ENCODE measurements around the gene NPVF. TPM values are rescaled to one million over a fixed set of nuclear protein-coding genes. Genes with fewer than 3 reads are reported as not detected.

The NPVF gene
- total and polyA plus RNA-seq, 2 of the 8 experiments (the other 6 are each of a cell fraction or from before 2014, with no cell fraction given): not detected

- H2BK20ac ChIP-seq (ENCODE audit: low read length): no peak overlapping the region
- H3K4me1 ChIP-seq (replicated peaks in 1 of 4; ENCODE audit: control insufficient read depth in 3 of 4, insufficient read depth in 4 of 4, low read length in 3 of 4): no peaks in the 10 kb centered on the region
- no peaks in the 10 kb centered on the region for H3K79me1 ChIP-seq (ENCODE audit: low read depth, low read length)
- no peak overlapping the region for H2BK5ac ChIP-seq (ENCODE audit: low read depth, low read length)
- H3K23me2 ChIP-seq (ENCODE audit: low read depth, low read length): no peaks in the 10 kb centered on the region
- no peak overlapping the region for H3K27ac ChIP-seq (ENCODE audit: low read depth, low read length)
- no peak overlapping the region for H3K18ac ChIP-seq (ENCODE audit: extremely low read depth, low read length)
- no peaks in the 10 kb centered on the region for H3K27me3 ChIP-seq (replicated peaks in 1 of 4; ENCODE audit: control insufficient read depth in 3 of 4, extremely low read depth in 1 of 4, insufficient read depth in 3 of 4, low read length in 3 of 4)
- H3K36me3 ChIP-seq (ENCODE audit: control insufficient read depth in 2 of 4, insufficient read depth in 4 of 4, low read length in 3 of 4): no peaks in the 10 kb centered on the region
- H3K4me2 ChIP-seq (ENCODE audit: insufficient read depth in 1 of 2, low read depth in 2 of 2, low read length in 2 of 2): no peak overlapping the region
- H4K8ac ChIP-seq (ENCODE audit: extremely low read depth, insufficient read depth, low read length): no peak overlapping the region
- H4K5ac ChIP-seq (ENCODE audit: insufficient read length, low read depth, low read length): no peak overlapping the region
- H3K9ac ChIP-seq (replicated peaks in 1 of 4; ENCODE audit: extremely low read depth in 1 of 4, low read depth in 3 of 4, low read length in 3 of 4): no peak overlapping the region
- no peaks in the 10 kb centered on the region for H3K79me2 ChIP-seq (ENCODE audit: control insufficient read depth in 1 of 2, insufficient read depth in 2 of 2, low read length in 2 of 2)
- H4K20me1 ChIP-seq (replicated peaks in 1 of 2; ENCODE audit: control insufficient read depth in 1 of 2, insufficient read depth in 2 of 2, low read length in 2 of 2): no peaks in the 10 kb centered on the region
- no peak overlapping the region for H3K4ac ChIP-seq (replicated peaks; ENCODE audit: insufficient read length, low read depth, low read length)
- H3K14ac ChIP-seq (ENCODE audit: insufficient read length): no peak overlapping the region
- H3K23ac ChIP-seq (ENCODE audit: insufficient read length): no peak overlapping the region
- ChIA-PET POLR2A (ENCODE audit: partially characterized antibody) (interaction anchor here (1.1 to 1.4 kb wide), 2 partner anchors 9 to 64 kb away, joined by 4 read pairs; partner anchors contain the start of gene CYCS), CTCF (ENCODE audit: partially characterized antibody) (interaction anchor here (0.8 to 1.5 kb wide), 4 partner anchors 9 to 28 kb away, joined by 3 to 5 read pairs (median 3); no protein-coding TSS in a partner anchor)
- H3K4me3 ChIP-seq (ENCODE audit: extremely low read depth in 1 of 4, insufficient read depth in 2 of 4, low read depth in 3 of 4, low read length in 4 of 4): no peak overlapping the region
- no peaks in the 10 kb centered on the region; a peak in 1 of 4 replicates for H3K9me3 ChIP-seq (ENCODE audit: insufficient read depth in 2 of 2, low read depth in 1 of 2, low read length in 1 of 2)
- no peak overlapping the region for H2BK15ac ChIP-seq (ENCODE audit: low read length)
- WGBS, 2 experiments (ENCODE audit: extremely low coverage in 1 of 2, insufficient coverage in 1 of 2, insufficient read length in 1 of 2, insufficient replicate concordance in 2 of 2, low coverage in 1 of 2, low lambda C conversion rate in 2 of 2, missing lambda C conversion rate in 1 of 2): 87% methylated on average over 6 of the region's 6 CpGs; no CpG with 5 or more reads in 1 of the 2 experiments
- H2AFZ ChIP-seq (ENCODE audit: low read length): peak overlapping the region; percentile 34; the same call in 1 of the 2 replicates
- no peak overlapping the region for H2AK5ac ChIP-seq (ENCODE audit: low read depth, low read length)
- no peak overlapping the region for H4K91ac ChIP-seq (replicated peaks; ENCODE audit: insufficient read length, low read length)
- no peak for DNase-seq (ENCODE audit: low read depth in 1 of 2, low spot score in 2 of 2)
- no peak overlapping the region for H2BK120ac ChIP-seq (replicated peaks; ENCODE audit: low read depth, low read length)
- FAIRE-seq: no peak
- no peak overlapping the region for H2BK12ac ChIP-seq (ENCODE audit: low read depth, low read length)
- H3K56ac ChIP-seq (replicated peaks; ENCODE audit: insufficient read length, low read depth, low read length): no peak overlapping the region
- TF ChIP-seq CHD2 (IDR thresholded peaks at IDR 0.05; ENCODE audit: low read length) (no peak), CBX8 (IDR thresholded peaks at IDR 0.05; ENCODE audit: borderline replicate concordance, low read depth, low read length) (no peak), TAF1 (IDR thresholded peaks at IDR 0.05; ENCODE audit: low read depth, low read length) (no peak), PHF8 (conservative IDR thresholded peaks at IDR 0.05; ENCODE audit: low read depth, low read length) (no peak), SAP30 (IDR thresholded peaks at IDR 0.05; ENCODE audit: insufficient read depth, insufficient replicate concordance, low read length) (no peak), ASH2L (IDR thresholded peaks at IDR 0.05; ENCODE audit: low read length) (no peak), USF2 (IDR thresholded peaks at IDR 0.05; ENCODE audit: low read length) (no peak), EP300 (IDR thresholded peaks at IDR 0.05; ENCODE audit: borderline replicate concordance in 1 of 2, low read depth in 2 of 2, low read length in 2 of 2) (no peak), CHD1 (IDR thresholded peaks at IDR 0.05; ENCODE audit: low read depth, low read length) (no peak), MAFK (IDR thresholded peaks at IDR 0.05; ENCODE audit: low read depth, low read length) (no peak), ATF3 (IDR thresholded peaks at IDR 0.05; ENCODE audit: insufficient read depth, low read depth, low read length) (no peak), JUND (IDR thresholded peaks at IDR 0.05; ENCODE audit: low read length) (no peak), SIX5 (IDR thresholded peaks at IDR 0.05; ENCODE audit: low read depth, low read length) (no peak)
Measured at GRCh38 chr7:25189197-25189596, 39.1 kb downstream of the NPVF start.

Measured in H1 (cell line).